Hepatocyte (in vitro differentiated cells): Measurements from ENCODE around the gene GPC5. TPM values are rescaled to one million over a fixed set of nuclear protein-coding genes. Genes with fewer than 3 reads are reported as not detected.

Source experiments
- DNase-seq: peaks from one replicate; pipeline ENCODE4 v3.0.0-alpha.2; 2016; ENCODE audit warnings: low spot score
- H2AFZ ChIP-seq: fragments of 200-600 bp; sonication (generic); 2 replicates; pipeline ENCODE4 v1.6.0; 2016; ENCODE audit warnings: antibody characterized with exemption, mild to moderate bottlenecking
- H3K27ac ChIP-seq: fragments of 200-600 bp; sonication (generic); 2 replicates; pipeline ENCODE4 v1.5.1; 2016; ENCODE audit warnings: mild to moderate bottlenecking
- H3K27me3 ChIP-seq: fragments of 200-600 bp; sonication (generic); 2 replicates; pipeline ENCODE4 v1.6.1; 2016
- H3K36me3 ChIP-seq: fragments of 200-600 bp; sonication (generic); replicated peaks from 2 replicates; pipeline ENCODE4 v1.5.1; 2016; ENCODE audit warnings: low read depth; ENCODE audit not compliant: insufficient read depth
- H3K4me1 ChIP-seq: fragments of 200-600 bp; sonication (generic); 2 replicates; pipeline ENCODE4 v1.5.1; 2016; ENCODE audit warnings: mild to moderate bottlenecking, moderate library complexity; ENCODE audit not compliant: insufficient read depth
- H3K4me2 ChIP-seq: fragments of 200-600 bp; sonication (generic); 2 replicates; pipeline ENCODE4 v1.6.0; 2016
- H3K4me3 ChIP-seq: fragments of 200-600 bp; sonication (generic); 2 replicates; pipeline ENCODE4 v1.5.1; 2016; ENCODE audit warnings: mild to moderate bottlenecking
- H3K79me2 ChIP-seq: fragments of 200-600 bp; sonication (generic); 2 replicates; pipeline ENCODE4 v1.6.0; 2017; ENCODE audit warnings: mild to moderate bottlenecking
- H3K9me2 ChIP-seq: fragments of 200-600 bp; sonication (generic); replicated peaks from 2 replicates; pipeline ENCODE4 v1.6.0; 2017; ENCODE audit warnings: mild to moderate bottlenecking; ENCODE audit not compliant: insufficient read depth
- H3K9me3 ChIP-seq: fragments of 200-600 bp; sonication (generic); 2 replicates; pipeline ENCODE4 v1.5.1; 2016; ENCODE audit warnings: low read depth, mild to moderate bottlenecking
- H4K20me1 ChIP-seq: fragments of 200-600 bp; sonication (generic); 2 replicates; pipeline ENCODE4 v1.6.0; 2016; ENCODE audit warnings: mild to moderate bottlenecking; ENCODE audit not compliant: insufficient read depth, poor library complexity, severe bottlenecking
- CTCF ChIP-seq: fragments of 200-600 bp; sonication (generic); IDR thresholded peaks from 2 replicates; pipeline ENCODE4 v1.5.1; 2016; ENCODE audit warnings: antibody characterized with exemption, mild to moderate bottlenecking; ENCODE audit not compliant: poor library complexity
- EZH2 ChIP-seq: fragments of 200-600 bp; sonication (generic); IDR thresholded peaks from 2 replicates; pipeline ENCODE4 v1.6.1; 2016; ENCODE audit warnings: antibody characterized with exemption, mild to moderate bottlenecking, borderline replicate concordance
- EZH2phosphoT487 ChIP-seq: fragments of 200-600 bp; sonication (generic); IDR thresholded peaks from one replicate; pipeline ENCODE4 v1.6.1; 2018; ENCODE audit warnings: antibody characterized with exemption, mild to moderate bottlenecking, low read depth, moderate library complexity; ENCODE audit not compliant: unreplicated experiment, severe bottlenecking
- WGBS: methylation state at CpG from one replicate; pipeline ENCODE4 v1.1.6; 2016; ENCODE audit warnings: low lambda C conversion rate; ENCODE audit errors: missing lambda C conversion rate; 5-methylcytosine and 5-hydroxymethylcytosine counted together
- polyA plus RNA-seq: library from polyadenylated mRNA; unstranded; fragments of >200 nt; fragmentation: Nextera tagmentation; extraction: Ambion mirVana; gene quantifications from 2 replicates; pipeline ENCODE4 v1.2.1, GENCODE V29; 2016
- total RNA-seq: library from RNA; depleted of rRNA; stranded (reverse); fragments of >200 nt; gene quantifications from 2 replicates; pipeline ENCODE4 v1.2.3, GENCODE V29; 2014

The GPC5 gene
- total and polyA plus RNA-seq, 2 experiments from 2014 or later = 3.9 to 5.4 TPM

- Histone ChIP-seq H3K79me2 (no peaks in the 10 kb centered on the region), H3K36me3 (no peaks in the 10 kb centered on the region), H3K4me2 (no peak overlapping the region), H3K9me3 (no peaks in the 10 kb centered on the region), H3K4me3 (no peak overlapping the region), H4K20me1 (no peaks in the 10 kb centered on the region), H3K9me2 (no peaks in the 10 kb centered on the region), H3K27ac (no peak overlapping the region), H2AFZ (no peak overlapping the region), H3K27me3 (no peaks in the 10 kb centered on the region), H3K4me1 (no peaks in the 10 kb centered on the region)
- TF ChIP-seq CTCF (no peak), EZH2 (no peak)
- 86% methylated on average over 2 of the region's 2 CpGs for WGBS
- DNase-seq = no peak
Measured at GRCh38 chr13:92307752-92308151, 909.3 kb downstream of the GPC5 start.

DNA sequence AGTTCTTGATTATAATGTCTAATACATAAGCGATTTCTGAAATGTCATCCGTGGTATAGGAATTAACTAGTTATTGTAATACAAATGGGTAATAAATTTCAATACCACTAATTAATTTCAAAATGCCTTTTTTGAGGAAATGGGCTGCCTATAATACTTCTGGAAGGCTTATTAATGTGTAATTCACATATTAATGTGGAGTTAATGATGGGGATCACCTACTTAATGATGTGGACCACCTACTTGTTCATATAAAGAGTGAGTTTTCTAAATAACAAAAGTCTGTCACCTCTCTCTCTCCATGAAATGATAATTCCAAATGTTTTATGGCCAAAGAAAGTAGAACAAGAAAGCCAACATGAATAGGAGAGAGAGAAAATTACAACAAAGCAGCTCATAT, 914.4 kb downstream of the GPC5 start:
- H3K4me2 ChIP-seq = no peak overlapping the region
- no peak overlapping the region for H2AFZ ChIP-seq
- no peaks in the 10 kb centered on the region for H3K36me3 ChIP-seq
- no peaks in the 10 kb centered on the region for H3K4me1 ChIP-seq
- no peaks in the 10 kb centered on the region for H3K9me2 ChIP-seq
- no peak for DNase-seq
- H3K9me3 ChIP-seq = no peaks in the 10 kb centered on the region
- TF ChIP-seq EZH2phosphoT487 = no peak
- no peak for TF ChIP-seq EZH2
- TF ChIP-seq CTCF = no peak
- no peak overlapping the region for H3K4me3 ChIP-seq
- no peaks in the 10 kb centered on the region for H3K79me2 ChIP-seq
- no peaks in the 10 kb centered on the region for H4K20me1 ChIP-seq
- no peak overlapping the region for H3K27ac ChIP-seq
- H3K27me3 ChIP-seq = no peaks in the 10 kb centered on the region
- WGBS = 98% methylated on average over 2 of the region's 2 CpGs

DNA sequence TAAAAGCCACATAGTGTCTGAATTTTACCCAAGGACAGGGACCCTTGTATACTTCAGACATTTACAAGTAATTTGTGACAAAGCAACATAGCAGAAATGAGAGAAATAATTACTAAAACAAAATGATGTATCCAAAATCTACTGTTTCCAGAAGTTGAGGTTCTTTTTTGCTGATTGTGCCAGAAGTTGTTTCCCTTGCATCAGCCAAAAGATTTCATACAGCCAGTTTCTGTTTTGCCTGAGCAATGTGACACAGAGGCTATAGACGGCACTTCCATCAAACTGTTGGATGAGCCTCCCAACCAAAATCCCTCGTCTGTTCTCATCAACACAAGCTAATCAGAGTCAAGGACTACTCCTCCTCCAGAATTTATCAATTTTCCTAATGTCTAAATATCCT, 915.0 kb downstream of the GPC5 start:
- DNase-seq = no peak
- no peaks in the 10 kb centered on the region for H4K20me1 ChIP-seq
- WGBS = 78% methylated on average over 2 of the region's 2 CpGs

More for the DNA sequence above, 915.0 kb downstream of the GPC5 start:
- H3K36me3 ChIP-seq = no peaks in the 10 kb centered on the region
- H3K4me3 ChIP-seq = no peak overlapping the region
- no peaks in the 10 kb centered on the region for H3K79me2 ChIP-seq
- no peaks in the 10 kb centered on the region for H3K27me3 ChIP-seq
- H3K9me3 ChIP-seq = no peaks in the 10 kb centered on the region
- no peaks in the 10 kb centered on the region for H3K4me1 ChIP-seq
- H2AFZ ChIP-seq = no peak overlapping the region
- H3K9me2 ChIP-seq = no peaks in the 10 kb centered on the region
- no peak overlapping the region for H3K4me2 ChIP-seq
- no peak for TF ChIP-seq EZH2
- TF ChIP-seq EZH2phosphoT487 = no peak
- TF ChIP-seq CTCF = no peak
- no peak overlapping the region for H3K27ac ChIP-seq
